Activated T-cell treated with anti-CD3 and anti-CD28 coated beads for 4 hours (primary cell): ENCODE measurements around the gene ARIH2.

Experiments
- DNase-seq: peaks from one replicate; pipeline ENCODE4 v3.0.0-alpha.2; 2020

ARIH2 gene

GRCh38 chr3:48974076-48974864, 55.6 kb downstream of the ARIH2 start:
- DNase-seq: no peak

GRCh38 chr3:48979451-48979850, 60.8 kb downstream of the ARIH2 start:
- no peak for DNase-seq

- DNase-seq: no peak
Measured at GRCh38 chr3:48980295-48980694, 61.7 kb downstream of the ARIH2 start.

GRCh38 chr3:48982016-48982415, 63.4 kb downstream of the ARIH2 start:
- no peak for DNase-seq

GRCh38 chr3:48982686-48983085, 64.0 kb downstream of the ARIH2 start:
- no peak for DNase-seq

- no peak for DNase-seq
Measured at GRCh38 chr3:48983096-48983495, 64.5 kb downstream of the ARIH2 start.

- no peak for DNase-seq
Measured at GRCh38 chr3:48984663-48985062, 66.0 kb downstream of the ARIH2 start.

GRCh38 chr3:48985831-48986376, 67.3 kb downstream of the ARIH2 start:
- no peak for DNase-seq

- no peak for DNase-seq
Measured at GRCh38 chr3:48989126-48989795, 70.6 kb downstream of the ARIH2 start.

GRCh38 chr3:48989796-48990635, 71.4 kb downstream of the ARIH2 start, which contains the start of gene P4HTM:
Gene P4HTM, plus strand, starts transcription at chr3:48990241. Its CDS starts 16 bp downstream, at chr3:48990257.
- peak; percentile 82 for DNase-seq

GRCh38 chr3:48990636-48991469, 72.2 kb downstream of the ARIH2 start:
- no peak for DNase-seq

- DNase-seq: no peak
Measured at GRCh38 chr3:48991851-48992545, 73.4 kb downstream of the ARIH2 start.

GRCh38 chr3:48993834-48994233, 75.2 kb downstream of the ARIH2 start:
- no peak for DNase-seq

GRCh38 chr3:48996640-48997039, 78.0 kb downstream of the ARIH2 start:
- DNase-seq: no peak

- no peak for DNase-seq
Measured at GRCh38 chr3:48997102-48997635, 78.5 kb downstream of the ARIH2 start.

GRCh38 chr3:48997714-48998637, 79.3 kb downstream of the ARIH2 start:
- DNase-seq: no peak

- no peak for DNase-seq
Measured at GRCh38 chr3:48999085-48999858, 80.6 kb downstream of the ARIH2 start.

GRCh38 chr3:49001155-49001554, 82.5 kb downstream of the ARIH2 start:
- no peak for DNase-seq
